GM21447 (cell line): Measurements from ENCODE around the gene OR13J1.

Experiments used
- ATAC-seq: cut with Tn5 transposase; IDR thresholded peaks from one replicate; pipeline ENCODE4 v1.9.1; 2021; ENCODE audit not compliant: unreplicated experiment

The OR13J1 gene

GRCh38 chr9:35859990-35860339 is 10.2 kb downstream of the OR13J1 start:
- no peak for ATAC-seq

GRCh38 chr9:35859310-35859989 is 10.8 kb downstream of the OR13J1 start:
- ATAC-seq, result no peak

DNA sequence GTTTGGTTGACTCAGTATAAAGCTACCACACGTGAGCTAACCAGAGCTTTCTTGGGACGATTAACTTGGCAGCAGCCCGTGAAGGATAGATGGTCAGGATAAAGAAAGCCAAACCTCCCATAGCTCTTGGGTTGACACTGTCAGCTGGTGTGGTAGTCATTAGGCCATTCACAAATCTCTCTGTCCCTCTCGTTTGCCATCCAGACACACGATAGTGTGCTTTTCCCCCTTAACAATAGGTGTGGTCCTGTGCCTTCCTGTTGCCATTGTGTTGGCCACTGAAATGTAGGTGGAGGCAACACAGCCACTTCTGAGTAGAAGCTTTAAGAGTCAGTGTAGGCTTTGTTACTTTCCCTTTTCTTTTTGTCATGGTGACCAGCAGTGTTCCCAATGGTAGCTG is 11.7 kb downstream of the OR13J1 start:
- no peak for ATAC-seq

- no peak for ATAC-seq
Measured at GRCh38 chr9:35856882-35857281, 13.3 kb downstream of the OR13J1 start.

DNA sequence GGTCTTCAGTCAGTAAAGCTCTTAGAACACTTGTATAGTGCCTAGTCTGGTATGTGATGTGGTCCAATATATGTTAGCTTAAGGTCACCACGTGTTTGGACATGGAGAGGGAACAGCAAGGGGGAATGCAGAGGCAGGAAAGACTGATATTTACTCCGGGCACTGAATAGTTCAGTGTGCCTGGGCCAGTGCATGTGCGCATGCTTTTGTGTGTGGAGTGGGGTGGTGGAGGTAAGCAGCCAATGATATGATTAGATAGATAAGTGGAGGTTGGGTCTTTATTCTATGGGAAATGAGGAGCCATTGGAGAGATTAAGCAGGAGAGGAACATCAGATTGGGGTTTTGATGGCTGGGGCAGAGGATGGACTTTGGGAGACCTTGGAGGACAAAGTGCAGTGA is 14.0 kb downstream of the OR13J1 start:
- no peak for ATAC-seq

DNA sequence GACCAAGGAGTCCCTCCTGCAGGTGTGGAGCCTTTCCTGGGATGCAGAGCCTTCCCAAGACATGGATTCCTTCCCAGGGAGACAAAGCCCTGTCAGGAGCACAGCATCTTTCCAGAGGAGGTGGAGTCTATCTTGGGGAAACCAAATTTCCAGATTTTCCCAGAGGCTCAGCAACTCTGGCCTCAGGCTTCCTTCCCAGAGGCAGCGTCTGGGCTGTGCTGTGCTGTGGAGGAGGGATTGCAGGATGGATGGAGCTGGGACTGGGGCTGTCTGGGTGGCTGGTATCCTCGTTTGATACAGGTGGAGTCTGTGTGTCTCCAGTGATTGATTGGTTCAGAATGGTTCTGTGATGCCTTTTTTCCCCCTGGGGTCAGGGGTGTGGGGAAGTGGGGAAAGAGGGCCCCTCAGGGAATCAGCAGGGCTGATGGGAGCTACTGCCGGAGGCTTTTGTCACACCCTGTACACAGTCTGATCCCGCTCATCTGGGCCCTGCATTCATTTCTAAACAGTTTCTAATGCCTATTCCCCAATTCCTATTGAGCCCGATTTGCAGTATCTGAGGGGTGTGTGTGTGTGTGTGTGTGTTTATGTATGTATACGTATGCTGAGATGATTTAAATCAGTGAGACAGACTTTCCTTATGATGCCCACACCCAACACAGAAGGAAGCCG is 16.0 kb downstream of the OR13J1 start:
- ATAC-seq, result no peak

DNA sequence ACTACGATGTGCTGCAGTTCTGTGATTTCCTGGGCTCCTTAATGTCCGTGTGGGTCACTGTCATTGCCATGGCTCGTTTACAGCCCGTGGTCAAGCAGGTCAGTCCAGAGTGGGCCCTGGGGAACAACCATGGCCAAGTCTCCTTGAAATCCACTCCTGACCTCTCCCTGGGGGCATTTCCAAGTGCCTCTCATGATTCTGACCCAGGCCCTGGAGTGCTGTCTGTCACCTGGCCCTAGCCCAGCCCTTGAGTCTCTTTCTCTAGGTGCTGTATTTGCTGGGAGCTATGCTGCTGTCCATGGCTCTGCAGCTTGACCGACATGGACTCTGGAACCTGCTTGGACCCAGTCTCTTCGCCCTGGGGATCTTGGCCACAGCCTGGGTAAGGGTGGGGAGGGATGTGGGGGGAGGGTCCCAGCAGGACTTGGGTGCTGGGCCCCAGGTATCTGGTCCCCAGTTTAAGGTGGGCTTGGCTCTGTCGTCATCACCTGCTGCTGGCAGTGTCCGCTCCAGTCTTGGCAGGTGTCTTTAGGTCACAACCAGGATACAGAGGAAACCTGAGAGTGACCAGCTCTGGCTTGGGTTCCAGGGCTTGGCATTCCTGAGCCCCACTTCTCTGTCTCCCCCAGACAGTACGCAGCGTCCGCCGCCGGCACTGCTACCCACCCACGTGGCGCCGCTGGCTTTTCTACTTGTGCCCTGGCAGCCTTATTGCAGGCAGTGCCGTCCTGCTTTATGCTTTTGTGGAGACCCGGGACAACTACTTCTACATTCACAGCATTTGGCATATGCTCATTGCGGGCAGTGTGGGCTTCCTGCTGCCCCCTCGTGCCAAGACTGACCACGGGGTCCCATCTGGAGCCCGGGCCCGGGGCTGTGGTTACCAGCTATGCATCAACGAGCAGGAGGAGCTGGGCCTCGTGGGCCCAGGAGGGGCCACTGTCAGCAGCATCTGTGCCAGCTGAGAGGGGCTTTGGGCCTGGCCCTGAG is 17.0 kb downstream of the OR13J1 start:
- no peak for ATAC-seq

DNA sequence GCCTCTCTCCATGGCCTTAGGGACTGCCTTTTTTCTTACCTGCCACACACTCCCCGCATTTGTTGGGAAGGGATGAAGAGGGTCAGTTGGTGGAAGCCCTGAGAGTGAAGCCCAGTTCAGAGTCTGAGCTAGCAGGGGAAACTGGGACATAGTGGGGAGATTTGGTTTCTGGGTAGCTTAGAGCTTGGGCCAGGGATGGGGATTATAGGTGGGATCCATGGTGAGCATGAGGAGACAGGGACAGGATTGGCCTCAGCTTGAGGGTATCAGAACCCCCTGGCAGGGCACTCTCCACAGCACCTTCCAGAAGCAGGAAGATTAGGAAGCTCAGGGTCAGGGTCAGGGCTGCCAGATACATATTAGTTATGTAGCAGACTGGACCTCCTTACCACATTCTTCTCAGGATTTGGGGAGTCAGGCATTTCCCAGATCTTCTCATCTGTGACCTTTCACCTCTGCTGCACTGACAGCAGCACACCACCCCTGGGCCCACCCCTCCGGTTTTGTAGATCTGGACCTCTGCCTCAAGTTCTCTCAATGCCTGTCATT is 17.9 kb downstream of the OR13J1 start:
- ATAC-seq, result no peak

DNA sequence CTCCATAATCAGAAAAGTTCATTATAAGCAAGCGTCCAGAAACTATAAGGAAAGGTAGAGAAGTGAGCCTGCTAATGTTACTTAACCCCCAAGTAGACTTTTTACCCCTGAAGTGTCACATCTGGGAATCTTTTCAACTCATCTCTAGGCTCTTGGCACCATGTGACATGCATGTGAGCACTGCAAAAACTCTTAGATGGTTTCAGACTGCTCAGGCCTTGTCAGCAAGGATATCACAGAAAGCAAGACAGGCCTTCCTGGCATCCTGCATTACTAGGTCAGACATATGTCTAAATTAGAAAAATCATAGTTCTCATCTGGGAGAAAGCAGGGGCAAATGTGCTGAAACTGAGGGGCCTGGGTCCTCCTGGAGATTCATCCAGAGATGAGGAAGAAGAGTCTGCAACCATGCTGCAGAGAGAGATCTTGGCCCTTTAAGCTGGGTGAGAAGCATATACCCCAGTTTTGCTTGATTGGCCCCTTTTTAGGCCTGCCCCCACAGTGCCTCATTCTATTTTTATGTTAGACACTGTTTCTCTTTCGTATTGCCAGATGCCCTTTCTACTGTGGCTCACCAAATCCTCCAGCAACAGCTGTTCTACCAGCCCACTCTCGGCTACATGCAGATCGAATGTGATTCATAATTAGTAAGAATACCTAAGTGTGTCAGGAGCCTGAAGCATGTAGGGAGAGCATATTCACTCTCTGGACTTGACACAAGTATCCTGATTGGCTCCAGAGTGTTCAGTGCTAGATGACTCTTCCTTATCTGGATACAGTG is 22.2 kb downstream of the OR13J1 start:
- peak; percentile 91 for ATAC-seq

- ATAC-seq, result no peak
Measured at GRCh38 chr9:35845824-35846771, 24.1 kb downstream of the OR13J1 start.

GRCh38 chr9:35844628-35845270 is 25.5 kb downstream of the OR13J1 start:
- ATAC-seq, result no peak

DNA sequence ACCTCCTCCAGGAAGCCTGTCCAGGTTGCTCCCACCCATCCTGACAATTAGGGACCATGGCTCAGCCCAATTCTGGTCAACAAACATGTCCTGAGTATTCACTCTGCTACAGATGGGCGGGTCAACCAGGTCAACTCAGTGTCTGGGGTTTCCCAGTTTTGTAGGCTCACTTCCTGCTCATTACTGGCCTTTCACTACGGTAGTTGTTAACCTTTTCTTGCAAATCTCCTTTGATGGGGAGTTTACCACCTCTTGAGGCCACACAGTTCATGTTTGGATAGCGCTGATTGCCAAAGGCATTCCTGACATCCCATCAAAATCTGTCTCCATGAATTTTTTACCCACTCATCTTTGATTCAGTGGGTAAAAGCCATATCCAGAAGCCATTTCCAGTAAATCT is 27.4 kb downstream of the OR13J1 start:
- ATAC-seq, result peak; percentile 78

DNA sequence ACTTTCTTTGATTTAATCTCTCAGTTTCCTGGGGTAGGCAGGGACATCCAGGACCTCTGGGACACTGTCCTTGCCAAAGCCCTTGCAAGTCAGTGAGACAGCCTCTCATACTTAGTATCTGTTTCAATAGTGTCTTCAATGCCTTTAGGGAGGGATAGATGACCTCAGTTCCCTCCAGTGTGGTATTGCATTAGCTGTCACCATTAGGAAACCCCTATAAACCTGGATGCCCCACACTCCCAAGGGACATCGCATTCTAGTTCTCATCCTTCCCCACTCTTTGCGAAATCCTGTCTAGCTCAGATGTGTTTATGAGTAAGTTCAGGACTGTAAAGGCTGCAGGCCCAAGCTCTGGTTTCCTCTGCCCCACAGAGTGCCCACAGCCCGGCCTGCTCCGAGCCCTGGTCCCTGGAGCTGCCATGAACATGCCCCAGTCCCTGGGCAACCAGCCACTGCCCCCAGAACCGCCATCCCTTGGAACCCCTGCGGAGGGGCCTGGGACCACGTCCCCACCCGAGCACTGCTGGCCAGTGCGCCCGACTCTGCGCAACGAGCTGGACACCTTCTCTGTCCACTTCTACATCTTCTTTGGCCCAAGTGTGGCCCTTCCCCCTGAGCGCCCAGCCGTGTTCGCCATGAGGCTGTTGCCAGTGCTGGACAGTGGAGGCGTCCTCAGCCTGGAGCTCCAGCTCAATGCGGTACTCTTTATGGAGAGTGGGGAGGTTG is 28.0 kb downstream of the OR13J1 start:
- no peak for ATAC-seq

DNA sequence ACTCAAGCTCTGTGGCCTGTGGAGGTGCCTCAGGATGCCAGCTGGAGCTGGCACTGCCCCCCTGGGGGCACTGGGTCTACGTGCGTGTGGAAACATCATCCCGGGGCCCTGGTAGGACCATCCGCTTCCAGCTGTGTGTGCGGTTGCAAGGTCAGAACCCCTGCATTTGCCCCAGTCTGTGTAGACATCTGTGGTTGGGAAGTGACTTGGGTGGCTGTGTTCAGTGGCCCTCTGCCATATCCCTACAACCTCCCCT is 28.6 kb downstream of the OR13J1 start:
- no peak for ATAC-seq

- no peak for ATAC-seq
Measured at GRCh38 chr9:35840881-35841644, 29.1 kb downstream of the OR13J1 start.

DNA sequence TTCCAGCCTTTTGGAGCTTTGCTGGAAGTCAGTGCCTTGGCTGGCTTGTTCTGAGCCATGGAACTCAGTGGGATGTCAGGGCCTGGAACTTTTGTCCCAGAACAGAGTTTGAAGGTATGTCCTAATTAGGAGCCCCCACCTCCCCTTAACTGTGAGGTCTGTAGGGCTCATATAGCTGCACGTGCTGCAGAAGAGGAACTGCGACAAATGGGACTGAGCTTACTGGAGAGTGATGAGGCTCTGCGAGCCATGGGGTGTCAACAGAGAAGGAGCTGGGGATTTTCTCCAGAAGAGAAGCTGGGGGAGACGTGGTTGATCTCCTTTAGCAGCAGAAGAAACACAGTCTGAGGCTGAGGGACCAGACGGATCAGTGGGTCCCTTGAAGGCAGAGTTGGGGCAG is 30.3 kb downstream of the OR13J1 start:
- no peak for ATAC-seq

GRCh38 chr9:35836595-35836994 is 33.6 kb downstream of the OR13J1 start:
- no peak for ATAC-seq

- no peak for ATAC-seq
Measured at GRCh38 chr9:35835766-35836165, 34.4 kb downstream of the OR13J1 start.
